H1 (cell line): ENCODE measurements around the gene TRMT61A. TPM values are rescaled to one million over a fixed set of nuclear protein-coding genes. Genes with fewer than 3 reads are reported as not detected.

Experiments
- CTCF ChIA-PET: fragments of 300-600 bp; sonication (Branson Sonifier 250); formaldehyde crosslinking; loops from one replicate; lab custom pipeline; 2021; ENCODE audit not compliant: partially characterized antibody; lab: Charles Lee
- POLR2A ChIA-PET: fragments of 300-600 bp; sonication (Branson Sonifier 250); formaldehyde crosslinking; loops from one replicate; lab custom pipeline; 2021; ENCODE audit warnings: inconsistent platforms; ENCODE audit not compliant: partially characterized antibody; lab: Charles Lee
- DNase-seq, 2 experiments: peaks; one replicate each; pipeline versions ENCODE4 v3.0.0 to v3.0.0-alpha.2; 2010 to 2022; ENCODE audit warnings: low spot score in 2 of 2, low read depth in 1 of 2, mixed read lengths in 1 of 2
- FAIRE-seq: peaks from 2 replicates; lab custom pipeline; 2011; peaks lifted over from hg19 to GRCh38; lab: Jason Lieb, UNC
- H2AFZ ChIP-seq: 2 replicates; pipeline ENCODE4 v1.8.1; 2012; ENCODE audit warnings: low read length, inconsistent platforms
- H2AK5ac ChIP-seq: 2 replicates; pipeline ENCODE4 v1.6.1; 2013; ENCODE audit warnings: low read depth, low read length
- H2BK120ac ChIP-seq: replicated peaks from 2 replicates; pipeline ENCODE3; 2013; ENCODE audit warnings: low read depth, low read length, inconsistent platforms
- H2BK12ac ChIP-seq: 2 replicates; pipeline ENCODE4 v1.6.1; 2013; ENCODE audit warnings: low read depth, low read length
- H2BK15ac ChIP-seq: 2 replicates; pipeline ENCODE4 v1.6.1; 2013; ENCODE audit warnings: low read length
- H2BK20ac ChIP-seq: 2 replicates; pipeline ENCODE4 v1.6.1; 2013; ENCODE audit warnings: low read length
- H2BK5ac ChIP-seq: 2 replicates; pipeline ENCODE4 v1.6.1; 2013; ENCODE audit warnings: low read depth, low read length
- H3K14ac ChIP-seq: 2 replicates; pipeline ENCODE4 v1.6.1; 2013; ENCODE audit warnings: inconsistent platforms; ENCODE audit not compliant: insufficient read length
- H3K18ac ChIP-seq: 2 replicates; pipeline ENCODE4 v1.6.1; 2013; ENCODE audit warnings: low read length; ENCODE audit errors: extremely low read depth
- H3K23ac ChIP-seq: 2 replicates; pipeline ENCODE4 v1.6.1; 2013; ENCODE audit warnings: inconsistent platforms; ENCODE audit not compliant: insufficient read length
- H3K23me2 ChIP-seq: 2 replicates; pipeline ENCODE4 v1.6.1; 2013; ENCODE audit warnings: low read depth, low read length
- H3K27ac ChIP-seq: 2 replicates; pipeline ENCODE4 v1.6.1; 2011; ENCODE audit warnings: low read depth, low read length, inconsistent platforms
- H3K27me3 ChIP-seq, 4 experiments: replicated peaks in 1 of 4; 1 replicate in 1 of 4; 2 replicates in 3 of 4; pipeline versions ENCODE4 v1.6.1 to v1.8.1; 2011 to 2013; ENCODE audit warnings: low read length in 3 of 4, mild to moderate bottlenecking in 3 of 4, inconsistent platforms in 2 of 4, mixed read lengths in 2 of 4, moderate library complexity in 1 of 4; ENCODE audit not compliant: control insufficient read depth in 3 of 4, insufficient read depth in 3 of 4; ENCODE audit errors: extremely low read depth in 1 of 4
- H3K36me3 ChIP-seq, 4 experiments: 2 replicates each; pipeline versions ENCODE4 v1.6.1 to v1.8.1; 2011 to 2013; ENCODE audit warnings: mild to moderate bottlenecking in 4 of 4, low read length in 3 of 4, moderate library complexity in 2 of 4, control low read depth in 1 of 4, inconsistent platforms in 1 of 4; ENCODE audit not compliant: insufficient read depth in 4 of 4, control insufficient read depth in 2 of 4
- H3K4ac ChIP-seq: replicated peaks from 2 replicates; pipeline ENCODE3; 2013; ENCODE audit warnings: low read length, low read depth, mixed read lengths, inconsistent platforms; ENCODE audit not compliant: insufficient read length
- H3K4me1 ChIP-seq, 4 experiments: replicated peaks in 1 of 4; 1 replicate in 1 of 4; 2 replicates in 3 of 4; pipeline versions ENCODE4 v1.6.1 to v1.8.1; 2011 to 2013; ENCODE audit warnings: low read length in 3 of 4, inconsistent platforms in 2 of 4, mixed read lengths in 1 of 4; ENCODE audit not compliant: insufficient read depth in 4 of 4, control insufficient read depth in 3 of 4
- H3K4me2 ChIP-seq, 2 experiments: 2 replicates each; pipeline versions ENCODE4 v1.6.1 to v1.8.1; 2011 to 2013; ENCODE audit warnings: low read depth in 2 of 2, low read length in 2 of 2, control low read depth in 1 of 2, inconsistent platforms in 1 of 2, mild to moderate bottlenecking in 1 of 2; ENCODE audit not compliant: insufficient read depth in 1 of 2
- H3K4me3 ChIP-seq, 4 experiments: fragments of 200-600, 300-600 bp in 1 of 4; sonication (generic), shearing (Covaris generic), sonication (Bioruptor Twin) in 1 of 4; 2 replicates each; pipeline versions ENCODE4 v1.5.1 to v1.8.1; 2011 to 2016; ENCODE audit warnings: low read length in 4 of 4, low read depth in 3 of 4, control low read depth in 2 of 4, inconsistent platforms in 2 of 4, mild to moderate bottlenecking in 2 of 4, mixed read lengths in 1 of 4, moderate library complexity in 1 of 4; ENCODE audit not compliant: insufficient read depth in 2 of 4; ENCODE audit errors: extremely low read depth in 1 of 4
- H3K56ac ChIP-seq: replicated peaks from 2 replicates; pipeline ENCODE3; 2013; ENCODE audit warnings: low read depth, mild to moderate bottlenecking, mixed read lengths, low read length, inconsistent platforms; ENCODE audit not compliant: insufficient read length
- H3K79me1 ChIP-seq: 2 replicates; pipeline ENCODE4 v1.6.1; 2013; ENCODE audit warnings: low read depth, low read length, control low read depth
- H3K79me2 ChIP-seq, 2 experiments: 2 replicates each; pipeline versions ENCODE4 v1.6.1 to v1.8.1; 2012 to 2013; ENCODE audit warnings: low read length in 2 of 2, mild to moderate bottlenecking in 2 of 2, inconsistent platforms in 1 of 2; ENCODE audit not compliant: insufficient read depth in 2 of 2, control insufficient read depth in 1 of 2
- H3K9ac ChIP-seq, 4 experiments: replicated peaks in 1 of 4; 1 replicate in 1 of 4; 2 replicates in 3 of 4; pipeline versions ENCODE4 v1.6.1 to v1.8.1; 2011 to 2013; ENCODE audit warnings: low read depth in 3 of 4, low read length in 3 of 4, control low read depth in 2 of 4, mild to moderate bottlenecking in 2 of 4, moderate library complexity in 2 of 4, inconsistent platforms in 1 of 4; ENCODE audit errors: extremely low read depth in 1 of 4
- H3K9me3 ChIP-seq, 2 experiments: 2 replicates each; pipeline versions ENCODE4 v1.6.1 to v1.8.1; 2012 to 2013; ENCODE audit warnings: mild to moderate bottlenecking in 2 of 2, moderate library complexity in 2 of 2, control low read depth in 1 of 2, inconsistent platforms in 1 of 2, low read depth in 1 of 2, low read length in 1 of 2, mixed read lengths in 1 of 2; ENCODE audit not compliant: insufficient read depth in 2 of 2
- H4K20me1 ChIP-seq, 2 experiments: replicated peaks in 1 of 2; 2 replicates each; pipeline versions ENCODE3 to v1.8.1; 2011 to 2013; ENCODE audit warnings: inconsistent platforms in 2 of 2, low read length in 2 of 2, mild to moderate bottlenecking in 1 of 2; ENCODE audit not compliant: insufficient read depth in 2 of 2, control insufficient read depth in 1 of 2
- H4K5ac ChIP-seq: 2 replicates; pipeline ENCODE4 v1.6.1; 2013; ENCODE audit warnings: low read length, low read depth, mixed read lengths, inconsistent platforms; ENCODE audit not compliant: insufficient read length
- H4K8ac ChIP-seq: 2 replicates; pipeline ENCODE4 v1.8.0; 2013; ENCODE audit warnings: mild to moderate bottlenecking, moderate library complexity, low read length, inconsistent platforms; ENCODE audit not compliant: insufficient read depth; ENCODE audit errors: extremely low read depth
- H4K91ac ChIP-seq: replicated peaks from 2 replicates; pipeline ENCODE3; 2013; ENCODE audit warnings: low read length, mixed read lengths, inconsistent platforms; ENCODE audit not compliant: insufficient read length
- CBX5 ChIP-seq: fragments of 300-800, 300-1000 bp; sonication (generic); IDR thresholded peaks from 2 replicates; pipeline ENCODE4 v1.7.1; 2016; ENCODE audit warnings: antibody characterized with exemption, low read length, low read depth
- EP300 ChIP-seq, 2 experiments: IDR thresholded peaks; 1 replicate in 1 of 2; 2 replicates in 1 of 2; pipeline ENCODE4 v1.6.1; 2011 to 2012; ENCODE audit warnings: low read depth in 2 of 2, low read length in 2 of 2, mild to moderate bottlenecking in 2 of 2, borderline replicate concordance in 1 of 2, inconsistent platforms in 1 of 2, moderate library complexity in 1 of 2
- MAX ChIP-seq: IDR thresholded peaks from 2 replicates; pipeline ENCODE4 v1.6.1; 2012; ENCODE audit warnings: inconsistent platforms
- RNF2 ChIP-seq: fragments of 200-900, 300-1000 bp; sonication (generic); IDR thresholded peaks from 2 replicates; pipeline ENCODE4 v1.7.1; 2016; ENCODE audit warnings: borderline replicate concordance, low read depth, mild to moderate bottlenecking, antibody characterized with exemption, low read length; ENCODE audit not compliant: poor library complexity, severe bottlenecking; ENCODE audit errors: missing control alignments
- SIRT6 ChIP-seq: IDR thresholded peaks from one replicate; pipeline ENCODE4 v1.7.1; 2012; ENCODE audit warnings: low read length, inconsistent platforms
- SUZ12 ChIP-seq: fragments of 200-600 bp; sonication (generic); IDR thresholded peaks from 2 replicates; pipeline ENCODE4 v1.6.1; 2012; ENCODE audit warnings: mild to moderate bottlenecking, inconsistent platforms, low read length, moderate library complexity, mixed read lengths
- TAF1 ChIP-seq: IDR thresholded peaks from 2 replicates; pipeline ENCODE4 v1.6.1; 2011; ENCODE audit warnings: mild to moderate bottlenecking, low read depth, low read length
- USF2 ChIP-seq: IDR thresholded peaks from 2 replicates; pipeline ENCODE4 v1.6.1; 2011; ENCODE audit warnings: low read length, improper control_type of control experiment
- WGBS, 2 experiments: shearing (Covaris generic) in 1 of 2; methylation state at CpG; one replicate each; pipeline versions ENCODE4 v1.1.6 to v1.1.7; 2013 to 2015; ENCODE audit warnings: low lambda C conversion rate in 2 of 2, mixed read lengths in 2 of 2, inconsistent platforms in 1 of 2, low coverage in 1 of 2, missing lambda C conversion rate in 1 of 2; ENCODE audit not compliant: insufficient replicate concordance in 2 of 2, insufficient coverage in 1 of 2, insufficient read length in 1 of 2; ENCODE audit errors: extremely low coverage in 1 of 2, missing lambda C conversion rate in 1 of 2; 5-methylcytosine and 5-hydroxymethylcytosine counted together
- polyA plus RNA-seq, 7 experiments: library from polyadenylated mRNA; depleted of rRNA in 3 of 7; stranded (reverse) in 5 of 7; unstranded in 2 of 7; fragments of >200 nt in 5 of 7; fragments of 200-250 nt in 2 of 7; gene quantifications; 1 replicate in 5 of 7; 2 replicates in 1 of 7; 4 replicates in 1 of 7; pipeline versions ENCODE4 v1.2.1 to v1.2.3, GENCODE V29; 2011 to 2013; ENCODE audit warnings: missing spikeins in 2 of 7, mixed read lengths in 2 of 7
- total RNA-seq: library from RNA; stranded (reverse); fragmentation: NEBNext Ultra II Directional; extraction: Animal tissue kit (Norgen Biotek cat#: 25700); gene quantifications from 2 replicates; pipeline ENCODE4 v1.2.1, GENCODE V29; 2021

TRMT61A gene
- total and polyA plus RNA-seq, 2 of the 8 experiments (the other 6 are each of a cell fraction or from before 2014, with no cell fraction given) = 15.8 to 19.0 TPM

- Histone ChIP-seq H3K4me2 (no peak overlapping the region), H2BK120ac (no peak overlapping the region), H3K79me1 (no peaks in the 10 kb centered on the region), H3K9me3 (no peaks in the 10 kb centered on the region), H3K79me2 (no peaks in the 10 kb centered on the region), H3K14ac (no peak overlapping the region), H2BK15ac (no peak overlapping the region), H2BK12ac (no peak overlapping the region), H2AFZ (no peak overlapping the region), H4K8ac (no peak overlapping the region), H4K91ac (no peak overlapping the region), H4K5ac (no peak overlapping the region), H3K27me3 (no peaks in the 10 kb centered on the region), H3K23me2 (no peaks in the 10 kb centered on the region), H4K20me1 (peaks cover 0 to 1% of the 10 kb centered on the region in 2 experiments), H3K27ac (no peak overlapping the region), H3K56ac (no peak overlapping the region), H2BK20ac (no peak overlapping the region), H3K9ac (no peak overlapping the region), H3K4me3 (no peak overlapping the region), H3K23ac (no peak overlapping the region), H2AK5ac (no peak overlapping the region), H2BK5ac (no peak overlapping the region), H3K18ac (no peak overlapping the region), H3K4me1 (no peaks in the 10 kb centered on the region), H3K36me3 (no peaks in the 10 kb centered on the region; a peak in 1 of 8 replicates), H3K4ac (no peak overlapping the region)
- WGBS, 2 experiments = 91% methylated on average over 11 of the region's 11 CpGs; no CpG with 5 or more reads in 1 of the 2 experiments
- CTCF ChIA-PET = no interaction called here
- TF ChIP-seq RNF2 = no peak
- no peak for TF ChIP-seq SUZ12
- no peak for TF ChIP-seq SIRT6
- TF ChIP-seq USF2 = no peak
- TF ChIP-seq TAF1 = no peak
- no peak for TF ChIP-seq CBX5
- TF ChIP-seq EP300 (IDR thresholded peaks at IDR 0.05; ENCODE audit: borderline replicate concordance in 1 of 2, low read depth in 2 of 2, low read length in 2 of 2) = no peak
- TF ChIP-seq MAX = no peak
- DNase-seq (no peak), FAIRE-seq (no peak)
- POLR2A ChIA-PET = interaction anchor here (0.7 to 1.9 kb wide), 3 partner anchors 8 to 485 kb away, joined by 4 to 6 read pairs (median 4); no protein-coding TSS in a partner anchor
These were observed 55.4 kb downstream of the TRMT61A start for GRCh38 chr14:103584326-103584915.
